Subcutaneous abdominal adipose tissue (tissue), 5 donors: ENCODE measurements around the gene TMCC2.
"Not testable (repeated sequence)": the region's sequence is repeated elsewhere in the genome, so short reads cannot be mapped to it uniquely, and the experiment has no call there.

ENCODE experiments used
- H3K27ac ChIP-seq: one replicate; pipeline ENCODE4 v1.7.0; 2013; ENCODE audit warnings: low read depth, mild to moderate bottlenecking, inconsistent platforms, low read length, moderate library complexity
- H3K27me3 ChIP-seq, 5 donors: one replicate each; pipeline ENCODE4 v1.7.0; 2013; ENCODE audit warnings: low read length in 5 of 5, inconsistent platforms in 1 of 5; ENCODE audit not compliant: control insufficient read depth in 5 of 5, insufficient read depth in 4 of 5
- H3K36me3 ChIP-seq, 5 donors: one replicate each; pipeline ENCODE4 v1.7.0; 2013; ENCODE audit warnings: low read length in 5 of 5; ENCODE audit not compliant: control insufficient read depth in 5 of 5, insufficient read depth in 5 of 5
- H3K4me1 ChIP-seq, 5 donors: one replicate each; pipeline ENCODE4 v1.7.0; 2013; ENCODE audit warnings: low read length in 5 of 5, mild to moderate bottlenecking in 3 of 5, moderate library complexity in 1 of 5; ENCODE audit not compliant: control insufficient read depth in 5 of 5, insufficient read depth in 5 of 5
- H3K4me3 ChIP-seq, 5 donors: one replicate each; pipeline ENCODE4 v1.7.0; 2013; ENCODE audit warnings: low read length in 5 of 5, low read depth in 1 of 5
- H3K9ac ChIP-seq, 5 donors: one replicate each; pipeline ENCODE4 v1.7.0; 2013; ENCODE audit warnings: low read length in 5 of 5, mild to moderate bottlenecking in 4 of 5, moderate library complexity in 3 of 5
- H3K9me3 ChIP-seq, 5 donors: one replicate each; pipeline ENCODE4 v1.7.0; 2013; ENCODE audit warnings: low read length in 5 of 5; ENCODE audit not compliant: control insufficient read depth in 5 of 5
- donor health status: healthy.
- donor health status: healthy.
- donor health status: healthy.
- donor health status: healthy.
- donor health status: healthy.

TMCC2 gene

DNA sequence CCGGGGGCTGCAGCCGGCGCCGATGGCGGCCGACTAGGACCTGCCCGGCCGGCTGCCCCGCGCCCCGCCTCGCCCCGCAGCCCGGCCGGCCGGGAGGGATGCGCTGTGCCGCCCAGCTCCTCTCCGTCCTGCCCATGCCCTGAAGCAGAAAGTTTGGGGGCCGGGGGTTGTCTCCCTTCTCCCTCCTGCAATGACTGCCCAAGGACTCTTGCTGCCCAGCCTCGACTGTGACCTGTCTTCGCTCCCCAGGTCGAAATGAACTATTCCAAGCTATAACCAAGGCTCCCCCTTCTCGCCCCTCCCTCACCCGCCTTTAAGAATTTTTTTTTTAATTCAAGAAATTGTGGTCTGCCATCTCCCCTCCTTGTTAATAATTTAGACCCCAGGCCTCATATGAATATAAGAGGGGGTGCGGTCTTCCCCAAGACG, 361 bp downstream of the TMCC2 start:
- Histone ChIP-seq H3K4me3 (peak overlapping the region; percentile 66 to 77 (median 69)), H3K27ac (no peak overlapping the region), H3K36me3 (no peaks in the 10 kb centered on the region), H3K4me1 (peaks cover 2 to 35% (median 26%) of the 10 kb centered on the region in 5 donors), H3K9me3 (no peaks in the 10 kb centered on the region), H3K27me3 (peaks cover 0 to 6% (median 4%) of the 10 kb centered on the region in 5 donors), H3K9ac (peak overlapping the region in 3 of 5 donors; percentile 53 to 63 (median 56))

DNA sequence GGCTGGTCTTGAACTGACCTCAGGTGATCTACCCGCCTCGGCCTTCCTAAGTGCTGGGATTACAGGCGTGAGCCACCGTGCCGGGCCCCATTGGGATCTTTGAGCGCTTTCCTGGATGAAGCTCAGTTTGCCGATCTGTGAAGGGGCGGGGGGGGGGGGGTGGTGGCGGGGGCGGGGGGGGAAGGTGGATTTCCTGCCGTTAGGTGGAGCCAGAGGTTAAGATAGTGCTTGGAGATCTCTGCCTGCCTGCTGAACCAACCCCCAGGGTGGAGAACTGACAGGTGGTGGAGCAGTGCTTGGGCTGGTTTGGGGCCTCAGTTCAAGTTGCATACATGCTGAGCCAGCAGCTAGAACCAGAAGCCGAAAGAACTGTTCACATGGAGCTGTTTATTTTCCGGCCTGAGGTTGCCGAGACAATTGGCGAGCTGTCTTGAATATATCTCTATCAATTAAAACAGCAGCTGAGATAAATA, 1.7 kb downstream of the TMCC2 start:
- no peak overlapping the region for H3K27ac ChIP-seq
- H3K36me3 ChIP-seq = no peaks in the 10 kb centered on the region
- peak overlapping the region in 4 of 5 donors; percentile 36 to 77 (median 62) for H3K4me3 ChIP-seq
- peaks cover 2 to 35% (median 26%) of the 10 kb centered on the region in 5 donors for H3K4me1 ChIP-seq
- peak overlapping the region in 1 of 5 donors; percentile 56 for H3K9ac ChIP-seq
- H3K9me3 ChIP-seq = no peaks in the 10 kb centered on the region
- peaks cover 0 to 6% (median 4%) of the 10 kb centered on the region in 5 donors for H3K27me3 ChIP-seq

DNA sequence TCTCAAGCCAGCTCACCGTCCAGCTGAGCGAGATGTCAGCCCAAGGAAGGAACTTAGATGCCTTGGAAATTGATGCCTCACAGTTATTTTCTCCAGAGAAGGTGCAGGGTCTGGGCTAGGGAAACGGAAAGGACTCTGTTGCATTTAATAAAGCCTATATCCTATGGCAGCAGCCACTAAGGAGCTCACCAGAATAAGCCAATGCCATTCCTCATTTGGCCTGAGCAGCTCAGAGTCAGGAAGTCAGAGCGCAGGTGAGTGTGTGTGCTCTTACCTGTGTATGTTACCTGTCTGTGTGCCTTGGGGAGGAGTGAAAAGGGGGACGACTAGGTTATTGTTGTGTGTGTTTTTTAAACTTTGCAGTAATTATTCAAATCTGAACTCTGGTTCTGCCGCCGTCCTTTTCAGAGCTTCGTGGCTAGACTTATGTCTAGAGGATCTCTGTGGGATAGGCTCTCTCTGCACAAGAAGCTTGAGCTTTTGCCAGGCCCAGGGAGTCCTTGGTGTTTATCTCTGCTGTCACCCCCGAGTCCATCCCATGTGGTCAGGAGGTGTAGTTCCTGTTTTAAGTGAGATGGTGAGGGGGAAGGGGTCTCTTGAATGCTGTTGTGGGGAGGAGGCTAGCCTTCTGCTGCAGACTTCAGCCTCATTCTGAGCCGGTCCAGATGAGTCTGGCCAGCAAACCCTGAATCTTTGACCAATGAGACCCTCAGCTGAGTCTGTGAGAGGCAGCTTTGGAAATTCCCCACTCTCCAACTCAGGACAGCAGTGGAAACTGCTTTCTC, 2.4 kb downstream of the TMCC2 start:
- H3K27me3 ChIP-seq = peaks cover 0 to 6% (median 4%) of the 10 kb centered on the region in 5 donors
- H3K4me3 ChIP-seq = peak overlapping the region in 3 of 5 donors; percentile 20 to 41 (median 36)
- no peaks in the 10 kb centered on the region for H3K9me3 ChIP-seq
- no peak overlapping the region for H3K27ac ChIP-seq
- no peak overlapping the region for H3K9ac ChIP-seq
- H3K36me3 ChIP-seq = no peaks in the 10 kb centered on the region
- H3K4me1 ChIP-seq = peaks cover 2 to 37% (median 28%) of the 10 kb centered on the region in 5 donors

DNA sequence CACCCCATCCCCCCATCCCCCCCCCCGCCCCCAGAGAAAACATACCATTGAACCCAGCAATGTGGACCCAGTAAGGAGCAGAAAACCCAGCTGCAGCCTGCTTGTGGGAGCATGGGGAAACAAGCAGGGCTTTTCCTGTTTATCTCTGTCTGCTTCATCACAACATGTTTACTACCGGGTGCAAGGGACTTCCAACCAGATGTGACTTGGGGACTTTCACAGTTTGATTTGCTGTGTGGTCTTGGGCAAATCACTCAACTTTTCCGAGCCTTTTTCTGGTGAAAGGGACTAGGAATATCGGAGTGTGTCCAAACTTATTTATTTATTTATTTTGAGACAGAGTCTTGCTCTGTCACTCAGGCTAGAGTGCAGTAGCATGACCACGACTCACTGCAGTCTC, 3.2 kb downstream of the TMCC2 start:
- Histone ChIP-seq H3K27me3 (peaks cover 0 to 6% (median 4%) of the 10 kb centered on the region in 5 donors), H3K9ac (no peak overlapping the region), H3K4me1 (peaks cover 2 to 43% (median 30%) of the 10 kb centered on the region in 5 donors), H3K36me3 (no peaks in the 10 kb centered on the region), H3K4me3 (no peak overlapping the region), H3K27ac (no peak overlapping the region), H3K9me3 (no peaks in the 10 kb centered on the region)

DNA sequence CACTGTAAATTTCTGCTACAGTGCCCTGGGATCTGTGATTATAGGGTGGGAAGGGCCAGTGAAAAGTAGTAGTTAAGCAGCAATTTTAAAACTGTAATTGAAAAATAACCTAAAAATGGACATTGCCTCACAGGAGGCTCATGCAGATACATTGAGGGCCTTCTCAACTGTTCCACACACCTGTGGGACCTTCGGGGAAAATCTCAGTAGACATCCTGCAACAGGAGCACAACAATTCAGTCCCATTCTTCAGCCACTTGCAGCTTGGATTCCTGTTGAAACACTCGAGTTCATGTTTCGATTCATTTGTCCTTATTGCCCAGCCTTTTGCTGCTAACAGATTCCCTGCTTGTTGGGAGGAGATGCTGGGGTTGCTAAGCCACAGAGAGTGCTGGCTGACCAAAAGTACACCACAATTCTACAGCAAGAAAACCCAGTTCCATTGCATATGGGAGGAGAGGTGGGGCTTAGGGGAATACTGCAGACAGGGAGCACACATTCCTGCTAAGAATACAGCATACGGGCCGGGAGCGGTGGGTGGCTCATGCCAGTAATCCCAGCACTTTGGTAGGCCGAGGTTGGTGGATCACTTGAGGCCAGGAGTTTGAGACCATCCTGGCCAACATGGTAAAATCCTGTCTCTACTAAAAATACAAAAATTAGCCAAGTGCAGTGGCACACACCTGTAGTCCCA, 4.5 kb downstream of the TMCC2 start:
- H3K4me1 ChIP-seq = peaks cover 2 to 41% (median 26%) of the 10 kb centered on the region in 5 donors
- H3K27me3 ChIP-seq = peaks cover 0 to 4% (median 4%) of the 10 kb centered on the region in 5 donors
- no peak overlapping the region for H3K27ac ChIP-seq
- no peak overlapping the region for H3K9ac ChIP-seq
- H3K36me3 ChIP-seq = no peaks in the 10 kb centered on the region
- no peak overlapping the region for H3K4me3 ChIP-seq
- no peaks in the 10 kb centered on the region for H3K9me3 ChIP-seq

DNA sequence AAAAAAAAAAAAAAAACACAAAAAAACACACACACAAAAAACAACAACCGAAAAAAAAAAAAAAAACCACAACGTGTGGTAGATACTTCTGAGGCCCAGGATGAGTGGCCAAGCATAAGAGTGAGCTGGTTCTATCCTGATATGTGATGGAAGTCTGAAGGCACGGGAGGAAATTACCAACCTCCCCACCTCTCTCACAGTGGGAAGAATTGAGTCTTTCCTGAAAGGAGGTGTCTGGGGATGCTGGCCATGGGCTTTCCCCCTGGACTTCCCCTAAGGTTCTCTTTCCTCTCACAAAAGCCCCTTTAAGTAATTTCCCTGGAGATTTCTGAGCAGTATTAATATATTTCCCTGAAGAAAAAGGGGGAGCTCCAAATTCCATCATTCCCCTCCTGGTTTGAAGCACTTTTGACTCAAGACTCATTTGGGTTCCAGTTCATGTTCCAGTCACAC, 5.2 kb downstream of the TMCC2 start:
- no peak overlapping the region for H3K4me3 ChIP-seq
- H3K36me3 ChIP-seq = no peaks in the 10 kb centered on the region
- no peak overlapping the region for H3K9ac ChIP-seq
- peaks cover 0 to 4% (median 4%) of the 10 kb centered on the region in 5 donors for H3K27me3 ChIP-seq
- no peaks in the 10 kb centered on the region for H3K9me3 ChIP-seq
- H3K4me1 ChIP-seq = peaks cover 2 to 43% (median 21%) of the 10 kb centered on the region in 5 donors
- H3K27ac ChIP-seq = no peak overlapping the region

DNA sequence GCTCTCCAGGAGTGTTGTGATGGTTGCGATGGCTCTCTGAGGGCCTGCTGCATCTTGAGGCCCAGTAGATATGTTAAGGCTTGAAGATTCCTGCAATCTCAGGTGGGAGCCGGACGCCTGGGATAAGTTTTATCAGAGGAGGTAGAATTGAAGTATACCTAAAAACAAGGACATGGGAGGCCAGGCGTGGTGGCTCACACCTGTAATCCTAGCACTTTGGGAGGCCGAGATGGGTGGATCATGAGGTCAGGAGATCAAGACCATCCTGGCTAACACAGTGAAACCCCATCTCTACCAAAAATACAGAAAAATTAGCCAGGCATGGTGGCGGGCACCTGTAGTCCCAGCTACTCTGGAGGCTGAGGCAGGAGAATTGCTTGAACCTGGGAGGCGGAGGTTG, 6.2 kb downstream of the TMCC2 start:
- H3K4me1 ChIP-seq = peaks cover 0 to 32% (median 12%) of the 10 kb centered on the region in 5 donors
- not testable (repeated sequence) for H3K9me3 ChIP-seq, H3K4me3 ChIP-seq, H3K9ac ChIP-seq, H3K36me3 ChIP-seq, H3K27ac ChIP-seq, H3K27me3 ChIP-seq

DNA sequence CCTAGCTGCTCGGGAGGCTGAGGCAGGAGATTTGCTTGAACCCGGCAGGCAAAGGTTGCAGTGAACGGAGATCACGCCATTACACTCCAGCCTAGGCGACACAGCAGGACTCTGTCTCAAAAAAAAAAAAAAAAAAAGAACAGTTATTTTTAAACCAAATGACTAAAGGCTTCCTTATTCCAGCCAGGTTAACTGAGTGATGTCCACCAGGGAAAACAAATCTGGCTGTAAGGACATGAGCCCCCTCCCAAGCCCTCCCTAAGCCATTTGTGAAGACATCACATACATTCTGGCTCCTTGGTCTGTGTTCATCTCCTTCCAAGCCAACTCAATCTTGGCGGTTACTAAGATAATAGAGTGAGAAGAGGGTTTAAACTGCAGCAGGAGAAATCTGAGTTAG, 8.2 kb downstream of the TMCC2 start:
- no peaks in the 10 kb centered on the region for H3K36me3 ChIP-seq
- no peak overlapping the region for H3K9ac ChIP-seq
- H3K9me3 ChIP-seq = no peaks in the 10 kb centered on the region
- H3K27me3 ChIP-seq = peaks cover 0 to 4% (median 0%) of the 10 kb centered on the region in 5 donors
- H3K4me1 ChIP-seq = peaks cover 0 to 18% (median 3%) of the 10 kb centered on the region in 5 donors
- no peak overlapping the region for H3K4me3 ChIP-seq
- H3K27ac ChIP-seq = no peak overlapping the region

DNA sequence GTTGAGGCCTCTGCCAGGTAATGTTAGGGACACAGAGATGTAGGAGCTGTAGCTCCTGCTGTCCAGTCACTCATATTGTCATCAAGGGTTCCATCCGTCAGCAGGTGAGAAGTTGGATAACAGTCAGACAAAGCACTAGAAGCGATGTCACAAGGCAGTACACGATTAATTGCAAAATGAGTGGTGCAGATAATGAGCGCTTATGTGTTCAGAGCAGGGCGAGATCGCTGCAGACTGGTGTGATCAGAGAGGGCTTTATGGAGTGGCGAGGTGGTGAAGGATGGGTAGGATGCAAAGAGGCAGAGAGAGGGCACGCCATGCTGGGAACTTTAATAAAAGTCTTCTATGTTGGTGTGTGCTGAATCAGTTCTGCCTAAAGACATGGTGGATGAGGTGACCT, 8.8 kb downstream of the TMCC2 start:
- Histone ChIP-seq H3K27ac (no peak overlapping the region), H3K36me3 (peaks cover 0 to 2% (median 0%) of the 10 kb centered on the region in 5 donors), H3K9ac (no peak overlapping the region), H3K4me3 (no peak overlapping the region), H3K4me1 (peaks cover 0 to 18% (median 3%) of the 10 kb centered on the region in 5 donors), H3K27me3 (peaks cover 0 to 4% (median 0%) of the 10 kb centered on the region in 5 donors), H3K9me3 (no peaks in the 10 kb centered on the region)
